HG02588 (cell line): Measurements from ENCODE around the gene STMP1.

ENCODE experiments used
- ATAC-seq: cut with Tn5 transposase; IDR thresholded peaks from one replicate; pipeline ENCODE4 v1.9.1; 2021; ENCODE audit warnings: mild to moderate bottlenecking, moderate library complexity; ENCODE audit not compliant: unreplicated experiment

STMP1 gene

GRCh38 chr7:135718794-135719437 lies 56.6 kb downstream of the STMP1 start:
- no peak for ATAC-seq

- no peak for ATAC-seq
Observed at GRCh38 chr7:135719688-135720087, 57.4 kb downstream of the STMP1 start.

- no peak for ATAC-seq
Observed at GRCh38 chr7:135721198-135721820, 59.0 kb downstream of the STMP1 start.

- ATAC-seq = no peak
Observed at GRCh38 chr7:135723411-135723810, 61.1 kb downstream of the STMP1 start.
